HUES6 (cell line): ENCODE results near the gene PBOV1.

ENCODE experiments used
- H3K27ac ChIP-seq: 2 replicates; pipeline ENCODE4 v1.7.0; 2013; ENCODE audit warnings: low read depth, mild to moderate bottlenecking, low read length, inconsistent platforms
- H3K27me3 ChIP-seq: 2 replicates; pipeline ENCODE4 v1.6.1; 2013; ENCODE audit warnings: low read length; ENCODE audit not compliant: control insufficient read depth, insufficient read depth
- H3K36me3 ChIP-seq: 2 replicates; pipeline ENCODE4 v1.6.1; 2013; ENCODE audit warnings: low read length; ENCODE audit not compliant: control insufficient read depth, insufficient read depth
- H3K4me1 ChIP-seq: 2 replicates; pipeline ENCODE4 v1.6.1; 2013; ENCODE audit warnings: low read length; ENCODE audit not compliant: control insufficient read depth, insufficient read depth
- H3K4me3 ChIP-seq: 2 replicates; pipeline ENCODE4 v1.5.1; 2013; ENCODE audit warnings: low read depth, low read length
- H3K9ac ChIP-seq: one replicate; pipeline ENCODE4 v1.6.1; 2013; ENCODE audit warnings: mild to moderate bottlenecking, low read length
- H3K9me3 ChIP-seq: 2 replicates; pipeline ENCODE4 v1.6.1; 2013; ENCODE audit warnings: low read depth, low read length; ENCODE audit not compliant: control insufficient read depth, insufficient read depth

The PBOV1 gene

GRCh38 chr6:138204792-138205384, 13.4 kb downstream of the PBOV1 start:
- Histone ChIP-seq H3K27me3 (no peaks in the 10 kb centered on the region), H3K4me1 (no peaks in the 10 kb centered on the region; the same call in 1 of the 2 replicates), H3K9me3 (no peaks in the 10 kb centered on the region), H3K36me3 (no peaks in the 10 kb centered on the region), H3K9ac (no peak overlapping the region), H3K4me3 (no peak overlapping the region), H3K27ac (no peak overlapping the region)

- H3K27me3 ChIP-seq = no peaks in the 10 kb centered on the region
- H3K9ac ChIP-seq = no peak overlapping the region
- H3K27ac ChIP-seq = no peak overlapping the region
- no peaks in the 10 kb centered on the region; the same call in 1 of the 2 replicates for H3K4me1 ChIP-seq
- no peaks in the 10 kb centered on the region for H3K36me3 ChIP-seq
- H3K4me3 ChIP-seq = no peak overlapping the region
- no peaks in the 10 kb centered on the region for H3K9me3 ChIP-seq
These were observed 14.0 kb downstream of the PBOV1 start for GRCh38 chr6:138204303-138204702.

GRCh38 chr6:138203315-138203714, 15.0 kb downstream of the PBOV1 start:
- Histone ChIP-seq H3K27ac (no peak overlapping the region), H3K27me3 (no peaks in the 10 kb centered on the region), H3K4me1 (peaks cover 8% of the 10 kb centered on the region), H3K36me3 (no peaks in the 10 kb centered on the region), H3K9me3 (no peaks in the 10 kb centered on the region), H3K9ac (no peak overlapping the region), H3K4me3 (no peak overlapping the region)

- H3K27me3 ChIP-seq = no peaks in the 10 kb centered on the region
These were observed 16.5 kb downstream of the PBOV1 start for GRCh38 chr6:138201836-138202235.

GRCh38 chr6:138198430-138199091, 19.7 kb downstream of the PBOV1 start:
- Histone ChIP-seq H3K27ac (no peak overlapping the region), H3K9me3 (no peaks in the 10 kb centered on the region), H3K27me3 (no peaks in the 10 kb centered on the region), H3K36me3 (no peaks in the 10 kb centered on the region), H3K9ac (no peak overlapping the region), H3K4me1 (peaks cover 17% of the 10 kb centered on the region), H3K4me3 (no peak overlapping the region)

More at GRCh38 chr6:138201836-138202235, 16.5 kb downstream of the PBOV1 start:
- Histone ChIP-seq H3K36me3 (no peaks in the 10 kb centered on the region), H3K9me3 (no peaks in the 10 kb centered on the region), H3K4me3 (no peak overlapping the region), H3K9ac (no peak overlapping the region), H3K4me1 (peaks cover 14% of the 10 kb centered on the region), H3K27ac (no peak overlapping the region)

GRCh38 chr6:138197570-138197969, 20.7 kb downstream of the PBOV1 start:
- Histone ChIP-seq H3K4me1 (peaks cover 22% of the 10 kb centered on the region), H3K9ac (no peak overlapping the region), H3K27ac (no peak overlapping the region), H3K36me3 (no peaks in the 10 kb centered on the region), H3K4me3 (no peak overlapping the region), H3K27me3 (no peaks in the 10 kb centered on the region), H3K9me3 (no peaks in the 10 kb centered on the region)

GRCh38 chr6:138196122-138196738, 22.1 kb downstream of the PBOV1 start:
- H3K27ac ChIP-seq = no peak overlapping the region
- no peak overlapping the region for H3K4me3 ChIP-seq
- no peaks in the 10 kb centered on the region for H3K9me3 ChIP-seq
- no peaks in the 10 kb centered on the region for H3K36me3 ChIP-seq
- H3K9ac ChIP-seq = no peak overlapping the region
- no peaks in the 10 kb centered on the region for H3K27me3 ChIP-seq
- peaks cover 22% of the 10 kb centered on the region for H3K4me1 ChIP-seq

- Histone ChIP-seq H3K27me3 (no peaks in the 10 kb centered on the region), H3K4me3 (no peak overlapping the region), H3K9me3 (no peaks in the 10 kb centered on the region), H3K27ac (no peak overlapping the region), H3K36me3 (no peaks in the 10 kb centered on the region), H3K4me1 (peaks cover 22% of the 10 kb centered on the region), H3K9ac (no peak overlapping the region)
These were observed 24.0 kb downstream of the PBOV1 start for GRCh38 chr6:138194287-138194686.

- Histone ChIP-seq H3K36me3 (no peaks in the 10 kb centered on the region), H3K9me3 (no peaks in the 10 kb centered on the region), H3K4me3 (no peak overlapping the region), H3K27me3 (no peaks in the 10 kb centered on the region), H3K27ac (no peak overlapping the region), H3K4me1 (peaks cover 20% of the 10 kb centered on the region), H3K9ac (no peak overlapping the region)
These were observed 29.9 kb downstream of the PBOV1 start for GRCh38 chr6:138188278-138188941.

- H3K27me3 ChIP-seq = no peaks in the 10 kb centered on the region
- H3K9me3 ChIP-seq = no peaks in the 10 kb centered on the region
- H3K27ac ChIP-seq = no peak overlapping the region
- no peak overlapping the region for H3K4me3 ChIP-seq
- H3K36me3 ChIP-seq = no peaks in the 10 kb centered on the region
- H3K4me1 ChIP-seq = peaks cover 27% of the 10 kb centered on the region
- H3K9ac ChIP-seq = no peak overlapping the region
These were observed 31.1 kb downstream of the PBOV1 start for GRCh38 chr6:138187156-138187555.

- Histone ChIP-seq H3K27ac (no peak overlapping the region), H3K9me3 (no peaks in the 10 kb centered on the region), H3K4me1 (peaks cover 31% of the 10 kb centered on the region), H3K27me3 (no peaks in the 10 kb centered on the region), H3K4me3 (no peak overlapping the region), H3K9ac (no peak overlapping the region), H3K36me3 (no peaks in the 10 kb centered on the region)
These were observed 34.1 kb downstream of the PBOV1 start for GRCh38 chr6:138184230-138184629.
